Hematopoietic multipotent progenitor cell treated with erythropoietin and hydrocortisone succinate and interleukin-3 and kit ligand, for 8 days (in vitro differentiated cells): ENCODE data around the gene PDGFA.
"Not testable (repeated sequence)": the region's sequence is repeated elsewhere in the genome, so short reads cannot be mapped to it uniquely, and the experiment has no call there.

ENCODE experiments used
- DNase-seq: peaks from one replicate; pipeline ENCODE4 v3.0.0-alpha.2; 2015

PDGFA gene

GRCh38 chr7:551615-551970, 31.9 kb upstream of the PDGFA start:
- DNase-seq: not testable (repeated sequence)

GRCh38 chr7:550881-551614, 31.4 kb upstream of the PDGFA start:
- no peak for DNase-seq

- no peak for DNase-seq
Observed at GRCh38 chr7:549891-550625, 30.4 kb upstream of the PDGFA start.

- no peak for DNase-seq
Observed at GRCh38 chr7:549066-549890, 29.6 kb upstream of the PDGFA start.

GRCh38 chr7:548401-548800, 28.8 kb upstream of the PDGFA start:
- no peak for DNase-seq

GRCh38 chr7:545470-545869, 25.8 kb upstream of the PDGFA start:
- no peak for DNase-seq

GRCh38 chr7:544338-545221, 24.9 kb upstream of the PDGFA start:
- DNase-seq: no peak

GRCh38 chr7:543501-544337, 24.1 kb upstream of the PDGFA start:
- no peak for DNase-seq

GRCh38 chr7:542713-543500, 23.3 kb upstream of the PDGFA start:
- DNase-seq: no peak

GRCh38 chr7:542131-542712, 22.6 kb upstream of the PDGFA start:
- DNase-seq: no peak

GRCh38 chr7:541661-542060, 22.0 kb upstream of the PDGFA start:
- no peak for DNase-seq

- DNase-seq: no peak
Observed at GRCh38 chr7:540997-541396, 21.4 kb upstream of the PDGFA start.

- no peak for DNase-seq
Observed at GRCh38 chr7:540579-540978, 20.9 kb upstream of the PDGFA start.

GRCh38 chr7:539731-540411, 20.2 kb upstream of the PDGFA start:
- peak; percentile 16 for DNase-seq

- DNase-seq: no peak
Observed at GRCh38 chr7:538764-539685, 19.4 kb upstream of the PDGFA start.

- no peak for DNase-seq
Observed at GRCh38 chr7:537911-538634, 18.4 kb upstream of the PDGFA start.

GRCh38 chr7:536231-536630, 16.6 kb upstream of the PDGFA start:
- no peak for DNase-seq

- DNase-seq: no peak
Observed at GRCh38 chr7:534959-535358, 15.3 kb upstream of the PDGFA start.
